Smooth muscle cell (in vitro differentiated cells): ENCODE measurements around the gene LIPC. TPM values are rescaled to one million over a fixed set of nuclear protein-coding genes. Genes with fewer than 3 reads are reported as not detected.

Source experiments
- DNase-seq: peaks from one replicate; lab custom pipeline; 2025; ENCODE audit not compliant: unreplicated experiment; lab: John Stamatoyannopoulos, UW
- H2AFZ ChIP-seq: fragments of 200-600 bp; sonication (generic); 2 replicates; pipeline ENCODE4 v1.6.0; 2016; ENCODE audit warnings: antibody characterized with exemption, low read depth, mild to moderate bottlenecking
- H3F3A ChIP-seq: fragments of 200-600 bp; sonication (generic); 2 replicates; pipeline ENCODE4 v1.6.0; 2017; ENCODE audit warnings: antibody characterized with exemption, low read depth
- H3K27ac ChIP-seq: fragments of 200-600 bp; sonication (generic); 2 replicates; pipeline ENCODE4 v1.5.1; 2016; ENCODE audit warnings: low read depth, mild to moderate bottlenecking
- H3K27me3 ChIP-seq: fragments of 200-600 bp; sonication (generic); 2 replicates; pipeline ENCODE4 v1.6.1; 2016; ENCODE audit warnings: low read depth, mild to moderate bottlenecking
- H3K36me3 ChIP-seq: fragments of 200-600 bp; sonication (generic); 2 replicates; pipeline ENCODE4 v1.5.1; 2016; ENCODE audit warnings: low read depth
- H3K4me1 ChIP-seq: fragments of 200-600 bp; sonication (generic); 2 replicates; pipeline ENCODE4 v1.5.1; 2016; ENCODE audit warnings: low read depth
- H3K4me2 ChIP-seq: fragments of 200-600 bp; sonication (generic); 2 replicates; pipeline ENCODE4 v1.6.0; 2016; ENCODE audit warnings: mild to moderate bottlenecking
- H3K4me3 ChIP-seq: fragments of 200-600 bp; sonication (generic); 2 replicates; pipeline ENCODE4 v1.5.1; 2016; ENCODE audit warnings: mild to moderate bottlenecking
- H3K79me2 ChIP-seq: fragments of 200-600 bp; sonication (generic); 2 replicates; pipeline ENCODE4 v1.6.0; 2016; ENCODE audit warnings: low read depth, mild to moderate bottlenecking
- H3K9ac ChIP-seq: fragments of 200-600 bp; sonication (generic); 2 replicates; pipeline ENCODE4 v1.6.0; 2016; ENCODE audit warnings: low read depth
- H3K9me3 ChIP-seq: fragments of 200-600 bp; sonication (generic); replicated peaks from 2 replicates; pipeline ENCODE4 v1.5.1; 2016; ENCODE audit warnings: low read depth
- H4K20me1 ChIP-seq: fragments of 200-600 bp; sonication (generic); 2 replicates; pipeline ENCODE4 v1.6.0; 2016; ENCODE audit warnings: low read depth
- whole genome bisulfite sequencing: methylation state at CpG from one replicate; pipeline ENCODE4 v1.1.7; 2016; ENCODE audit warnings: low lambda C conversion rate; 5-methylcytosine and 5-hydroxymethylcytosine counted together
- polyA plus RNA-seq: library from polyadenylated mRNA; unstranded; fragments of >200 nt; fragmentation: Nextera tagmentation; extraction: Ambion mirVana; gene quantifications from 2 replicates; pipeline ENCODE4 v1.2.1, GENCODE V29; 2016
- total RNA-seq: library from RNA; depleted of rRNA; stranded (reverse); fragments of >200 nt; gene quantifications from 2 replicates; pipeline ENCODE4 v1.2.3, GENCODE V29; 2014
- TF ChIP-seq, protein P1 (sequence below): fragments of 200-600 bp; sonication (generic); IDR thresholded peaks from 2 replicates; pipeline ENCODE4 v1.5.1; 2017; ENCODE audit warnings: borderline replicate concordance, mild to moderate bottlenecking, antibody characterized with exemption; ENCODE audit not compliant: insufficient read depth, poor library complexity, severe bottlenecking

LIPC gene
- total and polyA plus RNA-seq, 2 experiments from 2014 or later = not detected

DNA sequence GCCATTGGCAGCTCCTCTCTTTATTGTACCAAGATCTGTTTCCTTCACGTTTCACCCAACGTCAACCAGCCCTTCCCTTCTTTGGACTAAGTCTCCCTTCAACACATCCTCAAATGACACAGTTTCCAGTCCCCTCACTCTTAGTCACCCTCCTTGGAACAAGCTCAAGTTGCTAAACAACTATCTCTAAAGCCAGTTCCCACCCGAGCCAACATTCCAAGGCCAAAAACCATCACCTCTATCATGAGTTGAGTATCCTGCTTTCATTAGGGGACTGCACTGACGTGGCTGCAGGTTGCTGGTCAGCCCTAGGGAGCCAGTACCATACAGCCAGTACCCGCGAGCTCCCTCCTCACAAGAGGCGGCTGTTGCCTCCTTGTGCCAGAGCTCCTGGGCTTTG lies 73.8 kb downstream of the LIPC start:
- Histone ChIP-seq H3K4me3 (no peak overlapping the region), H3K9ac (no peak overlapping the region), H3K27ac (no peak overlapping the region), H3K4me2 (no peak overlapping the region), H3K36me3 (no peaks in the 10 kb centered on the region), H3K9me3 (no peaks in the 10 kb centered on the region), H3K79me2 (no peaks in the 10 kb centered on the region), H3K4me1 (peaks cover 3% of the 10 kb centered on the region), H3F3A (no peaks in the 10 kb centered on the region), H3K27me3 (no peaks in the 10 kb centered on the region), H4K20me1 (no peaks in the 10 kb centered on the region), H2AFZ (no peak overlapping the region)
- TF ChIP-seq, protein P1, sequence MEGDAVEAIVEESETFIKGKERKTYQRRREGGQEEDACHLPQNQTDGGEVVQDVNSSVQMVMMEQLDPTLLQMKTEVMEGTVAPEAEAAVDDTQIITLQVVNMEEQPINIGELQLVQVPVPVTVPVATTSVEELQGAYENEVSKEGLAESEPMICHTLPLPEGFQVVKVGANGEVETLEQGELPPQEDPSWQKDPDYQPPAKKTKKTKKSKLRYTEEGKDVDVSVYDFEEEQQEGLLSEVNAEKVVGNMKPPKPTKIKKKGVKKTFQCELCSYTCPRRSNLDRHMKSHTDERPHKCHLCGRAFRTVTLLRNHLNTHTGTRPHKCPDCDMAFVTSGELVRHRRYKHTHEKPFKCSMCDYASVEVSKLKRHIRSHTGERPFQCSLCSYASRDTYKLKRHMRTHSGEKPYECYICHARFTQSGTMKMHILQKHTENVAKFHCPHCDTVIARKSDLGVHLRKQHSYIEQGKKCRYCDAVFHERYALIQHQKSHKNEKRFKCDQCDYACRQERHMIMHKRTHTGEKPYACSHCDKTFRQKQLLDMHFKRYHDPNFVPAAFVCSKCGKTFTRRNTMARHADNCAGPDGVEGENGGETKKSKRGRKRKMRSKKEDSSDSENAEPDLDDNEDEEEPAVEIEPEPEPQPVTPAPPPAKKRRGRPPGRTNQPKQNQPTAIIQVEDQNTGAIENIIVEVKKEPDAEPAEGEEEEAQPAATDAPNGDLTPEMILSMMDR = no peak
- 79% methylated on average over 7 of the region's 7 CpGs for WGBS
- no peak for DNase-seq

DNA sequence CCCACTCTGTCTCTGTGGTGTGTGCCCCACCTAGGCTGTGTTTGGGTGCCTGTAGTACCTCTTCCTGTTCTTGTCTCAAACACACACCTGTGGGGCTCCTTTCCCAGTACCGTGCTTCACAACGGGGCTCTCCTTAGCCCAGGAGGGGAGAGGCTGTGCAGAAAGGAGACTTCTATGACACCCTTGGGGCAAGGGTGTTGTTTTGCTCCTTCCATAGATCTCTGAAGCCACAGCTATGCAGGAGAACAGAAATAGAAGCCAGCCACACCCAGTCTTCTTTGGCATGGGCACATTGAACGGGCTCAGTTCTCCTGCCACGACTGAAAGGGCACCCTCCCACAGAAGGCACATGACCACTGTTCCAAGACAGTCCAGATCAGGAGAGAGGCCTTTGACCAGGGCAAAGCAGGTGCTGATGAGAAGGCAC lies 74.3 kb downstream of the LIPC start:
- Histone ChIP-seq H3K27me3 (no peaks in the 10 kb centered on the region), H3K79me2 (no peaks in the 10 kb centered on the region), H3F3A (no peaks in the 10 kb centered on the region), H3K9ac (no peak overlapping the region), H3K4me1 (peaks cover 3% of the 10 kb centered on the region), H2AFZ (no peak overlapping the region), H4K20me1 (no peaks in the 10 kb centered on the region), H3K4me3 (no peak overlapping the region), H3K27ac (no peak overlapping the region), H3K4me2 (no peak overlapping the region), H3K9me3 (no peaks in the 10 kb centered on the region), H3K36me3 (no peaks in the 10 kb centered on the region)
- TF ChIP-seq, protein P1 = no peak
- no peak for DNase-seq
- 87% methylated on average over 4 of the region's 4 CpGs for WGBS

GRCh38 chr15:58506783-58507668 lies 75.2 kb downstream of the LIPC start:
- Histone ChIP-seq H3K4me3 (no peak overlapping the region), H3K4me2 (no peak overlapping the region), H2AFZ (no peak overlapping the region), H4K20me1 (no peaks in the 10 kb centered on the region), H3K36me3 (no peaks in the 10 kb centered on the region), H3F3A (no peaks in the 10 kb centered on the region), H3K79me2 (no peaks in the 10 kb centered on the region), H3K27ac (no peak overlapping the region), H3K4me1 (no peaks in the 10 kb centered on the region), H3K9ac (no peak overlapping the region), H3K27me3 (no peaks in the 10 kb centered on the region), H3K9me3 (no peaks in the 10 kb centered on the region)
- 87% methylated on average over 9 of the region's 9 CpGs for WGBS
- TF ChIP-seq, protein P1 = no peak
- no peak for DNase-seq
